ENCODE data around the gene CALD1.

Gene CALD1

DNA sequence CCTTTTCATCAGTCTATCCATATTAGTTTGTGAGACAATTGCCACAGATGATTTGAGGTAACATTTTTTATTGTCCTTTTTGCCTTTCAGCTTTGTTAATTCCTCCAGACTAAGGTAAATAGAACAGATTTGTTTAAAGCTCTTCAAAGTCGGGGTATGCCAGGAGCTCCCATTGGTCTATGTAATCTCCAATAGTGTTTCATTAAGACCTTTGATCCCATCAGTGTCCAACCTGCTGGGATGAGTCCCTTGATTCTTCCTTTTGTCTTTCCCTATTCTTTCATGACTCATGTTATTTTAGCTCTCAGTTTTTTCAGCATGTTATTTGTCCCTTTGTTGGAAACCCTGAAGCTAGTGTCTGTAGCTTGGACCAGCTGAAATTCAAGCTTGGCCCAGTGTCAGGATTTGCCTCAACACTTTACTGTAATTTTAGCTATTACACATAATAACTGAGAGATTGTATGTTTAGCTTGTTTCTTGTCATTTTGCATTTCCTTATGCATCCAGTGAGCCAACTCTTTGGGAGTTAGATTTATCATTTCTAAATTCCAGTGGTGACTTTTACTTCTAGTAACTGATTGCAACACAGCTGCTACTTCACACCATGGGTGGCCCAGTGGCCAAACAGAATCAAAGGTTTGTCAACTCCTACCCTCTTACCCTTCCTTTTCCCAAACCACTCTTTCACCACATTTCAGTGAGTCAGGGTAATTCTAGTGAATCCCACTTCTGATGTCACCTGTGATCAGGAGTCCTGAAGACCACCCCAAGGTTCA lies 222.1 kb downstream of the CALD1 start:
- DNase-seq (ENCODE audit: low read depth), result no peak

DNA sequence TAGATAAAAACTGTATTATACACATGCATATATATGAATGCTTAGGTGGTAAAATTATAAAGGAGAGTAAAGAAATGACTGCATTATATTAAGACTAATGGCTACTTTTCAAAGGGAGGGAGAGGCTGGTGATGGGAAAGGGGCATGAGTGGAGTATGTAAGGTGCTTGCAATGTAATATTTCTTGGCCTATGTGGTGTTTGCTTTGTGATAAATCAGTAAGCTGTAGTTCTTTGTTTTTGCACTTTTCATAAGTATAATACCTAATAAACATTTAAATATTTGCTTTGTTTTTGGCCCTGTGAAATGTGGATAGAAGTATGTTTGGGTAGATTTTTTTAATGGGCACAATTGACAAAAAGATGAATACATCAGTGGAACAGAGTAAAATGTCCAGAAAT lies 232.8 kb downstream of the CALD1 start:
- no peak for DNase-seq (ENCODE audit: low read depth)
